IMR-90 (cell line): Measurements from ENCODE around the gene PTGES3. TPM values are rescaled to one million over a fixed set of nuclear protein-coding genes. Genes with fewer than 3 reads are reported as not detected.

ENCODE experiments used
- ATAC-seq: fragments of 200-7000 bp; cut with Tn5 transposase; 2 replicates; pipeline ENCODE4 v1.9.1; 2020; ENCODE audit warnings: low read depth, mild to moderate bottlenecking, moderate library complexity
- BruUV-seq: library from RNA; stranded (reverse); fragments of 400-500 nt; replicated peaks from 2 replicates; lab custom pipeline; 2021; lab: Mats Ljungman, UMichigan
- CTCF ChIA-PET: fragments of 300-600 bp; formaldehyde crosslinking; extraction: SDS; loops from one replicate; lab custom pipeline; 2021; ENCODE audit warnings: antibody characterized with exemption; lab: Yijun Ruan, JAX
- POLR2A ChIA-PET: fragments of 300-600 bp; sonication (Branson Sonifier 250); formaldehyde crosslinking; loops from one replicate; lab custom pipeline; 2022; ENCODE audit warnings: antibody characterized with exemption; ENCODE audit not compliant: unreplicated experiment; lab: Charles Lee
- DNase-seq: peaks from one replicate; pipeline ENCODE4 v3.0.0; 2013
- H2AFZ ChIP-seq: replicated peaks from 2 replicates; pipeline ENCODE3; 2013; ENCODE audit warnings: low read length, mild to moderate bottlenecking; ENCODE audit not compliant: poor library complexity
- H2AK5ac ChIP-seq: 2 replicates; pipeline ENCODE4 v1.6.1; 2013; ENCODE audit warnings: low read depth, low read length, inconsistent platforms
- H2AK9ac ChIP-seq: replicated peaks from 2 replicates; pipeline ENCODE3; 2013; ENCODE audit warnings: mild to moderate bottlenecking, low read depth, low read length, moderate library complexity; ENCODE audit not compliant: poor library complexity
- H2BK120ac ChIP-seq: 2 replicates; pipeline ENCODE4 v1.6.1; 2013; ENCODE audit warnings: low read depth, low read length, inconsistent platforms
- H2BK15ac ChIP-seq: 3 replicates; pipeline ENCODE4 v1.6.1; 2013; ENCODE audit warnings: low read depth, low read length, inconsistent platforms
- H2BK20ac ChIP-seq: 2 replicates; pipeline ENCODE4 v1.6.1; 2013; ENCODE audit warnings: low read depth, mild to moderate bottlenecking, inconsistent platforms, low read length, moderate library complexity
- H2BK5ac ChIP-seq: 2 replicates; pipeline ENCODE4 v1.6.1; 2013; ENCODE audit warnings: mild to moderate bottlenecking, low read depth, low read length, inconsistent platforms; ENCODE audit not compliant: poor library complexity, severe bottlenecking
- H3K14ac ChIP-seq: replicated peaks from 2 replicates; pipeline ENCODE4 v1.6.1; 2013; ENCODE audit warnings: low read depth, low read length, inconsistent platforms
- H3K18ac ChIP-seq: 2 replicates; pipeline ENCODE4 v1.6.1; 2013; ENCODE audit warnings: low read depth, low read length, control low read depth
- H3K23ac ChIP-seq: 2 replicates; pipeline ENCODE4 v1.6.1; 2013; ENCODE audit warnings: low read depth, low read length, inconsistent platforms
- H3K27ac ChIP-seq: 2 replicates; pipeline ENCODE4 v1.5.1; 2013; ENCODE audit warnings: mild to moderate bottlenecking, control low read depth, low read length; ENCODE audit not compliant: insufficient read depth
- H3K27me3 ChIP-seq: 2 replicates; pipeline ENCODE4 v1.6.1; 2013; ENCODE audit warnings: low read length; ENCODE audit not compliant: control insufficient read depth, insufficient read depth
- H3K36me3 ChIP-seq: 2 replicates; pipeline ENCODE4 v1.6.1; 2013; ENCODE audit warnings: low read length, mixed read lengths; ENCODE audit not compliant: control insufficient read depth, insufficient read depth
- H3K4ac ChIP-seq: 2 replicates; pipeline ENCODE4 v1.6.1; 2013; ENCODE audit warnings: low read depth, low read length, inconsistent platforms
- H3K4me1 ChIP-seq: 2 replicates; pipeline ENCODE4 v1.6.1; 2013; ENCODE audit warnings: low read length, mixed read lengths; ENCODE audit not compliant: control insufficient read depth, insufficient read depth
- H3K4me2 ChIP-seq: 2 replicates; pipeline ENCODE4 v1.6.1; 2013; ENCODE audit warnings: low read depth, mild to moderate bottlenecking, control low read depth, low read length, moderate library complexity
- H3K4me3 ChIP-seq: 2 replicates; pipeline ENCODE4 v1.5.1; 2013; ENCODE audit warnings: low read depth, mild to moderate bottlenecking, control low read depth, low read length, moderate library complexity; ENCODE audit not compliant: insufficient read depth
- H3K56ac ChIP-seq: 2 replicates; pipeline ENCODE4 v1.6.1; 2013; ENCODE audit warnings: low read length, inconsistent platforms; ENCODE audit not compliant: insufficient read depth; ENCODE audit errors: extremely low read depth
- H3K79me1 ChIP-seq, 2 experiments: 2 replicates each; pipeline ENCODE4 v1.6.1; 2013; ENCODE audit warnings: low read length in 2 of 2, inconsistent platforms in 1 of 2, low read depth in 1 of 2
- H3K9ac ChIP-seq: 2 replicates; pipeline ENCODE4 v1.6.1; 2013; ENCODE audit warnings: low read depth, low read length, control low read depth
- H3K9me1 ChIP-seq: 2 replicates; pipeline ENCODE4 v1.6.1; 2013; ENCODE audit warnings: low read length, inconsistent platforms; ENCODE audit not compliant: insufficient read depth
- H3K9me3 ChIP-seq: 2 replicates; pipeline ENCODE4 v1.6.1; 2013; ENCODE audit warnings: low read length; ENCODE audit not compliant: control insufficient read depth, insufficient read depth
- H4K20me1 ChIP-seq: 2 replicates; pipeline ENCODE4 v1.6.1; 2013; ENCODE audit warnings: low read length, inconsistent platforms; ENCODE audit not compliant: insufficient read depth
- H4K5ac ChIP-seq: 2 replicates; pipeline ENCODE4 v1.6.1; 2013; ENCODE audit warnings: mild to moderate bottlenecking, low read depth, low read length, control low read depth
- H4K8ac ChIP-seq, 2 experiments: 2 replicates each; pipeline ENCODE4 v1.6.1; 2013; ENCODE audit warnings: low read depth in 2 of 2, low read length in 2 of 2, control low read depth in 1 of 2, inconsistent platforms in 1 of 2
- H4K91ac ChIP-seq: 2 replicates; pipeline ENCODE4 v1.6.1; 2013; ENCODE audit warnings: low read depth, low read length, inconsistent platforms; ENCODE audit not compliant: insufficient read depth
- BHLHE40 ChIP-seq: fragments of 150-350 bp; IDR thresholded peaks from 2 replicates; pipeline ENCODE4 v1.6.1; 2016; ENCODE audit warnings: mild to moderate bottlenecking, low read depth, low read length
- CEBPB ChIP-seq: IDR thresholded peaks from 2 replicates; pipeline ENCODE4 v1.6.1; 2012; ENCODE audit warnings: low read depth, low read length, improper control_type of control experiment
- CHD1 ChIP-seq: IDR thresholded peaks from 2 replicates; pipeline ENCODE4 v1.6.1; 2012; ENCODE audit warnings: low read depth, low read length, improper control_type of control experiment
- FOS ChIP-seq: fragments of 150-350 bp; IDR thresholded peaks from 2 replicates; pipeline ENCODE4 v1.6.1; 2016; ENCODE audit warnings: low read depth, low read length
- MAFK ChIP-seq: IDR thresholded peaks from 2 replicates; pipeline ENCODE4 v1.6.1; 2012; ENCODE audit warnings: low read depth, low read length, improper control_type of control experiment
- MAZ ChIP-seq: IDR thresholded peaks from 2 replicates; pipeline ENCODE4 v1.6.1; 2012; ENCODE audit warnings: low read depth, mild to moderate bottlenecking, low read length, improper control_type of control experiment, moderate library complexity, borderline replicate concordance
- MXI1 ChIP-seq: IDR thresholded peaks from 2 replicates; pipeline ENCODE4 v1.6.1; 2012; ENCODE audit warnings: low read depth, mild to moderate bottlenecking, low read length, moderate library complexity, borderline replicate concordance
- NFE2L2 ChIP-seq: fragments of 150-350 bp; IDR thresholded peaks from 2 replicates; pipeline ENCODE4 v1.6.1; 2016; ENCODE audit warnings: low read depth, mild to moderate bottlenecking, low read length
- POLR2A ChIP-seq: IDR thresholded peaks from 2 replicates; pipeline ENCODE4 v1.6.1; 2012; ENCODE audit warnings: mild to moderate bottlenecking, low read depth, low read length
- RAD21 ChIP-seq: IDR thresholded peaks from 2 replicates; pipeline ENCODE4 v1.6.1; 2012; ENCODE audit warnings: low read length, improper control_type of control experiment
- RCOR1 ChIP-seq: IDR thresholded peaks from 2 replicates; pipeline ENCODE4 v1.6.1; 2012; ENCODE audit warnings: mild to moderate bottlenecking, low read length, improper control_type of control experiment; ENCODE audit not compliant: insufficient replicate concordance
- RFX5 ChIP-seq: IDR thresholded peaks from 2 replicates; pipeline ENCODE4 v1.8.0; 2012; ENCODE audit warnings: low read depth, mild to moderate bottlenecking, low read length, moderate library complexity
- SMC3 ChIP-seq: fragments of 150-350 bp; IDR thresholded peaks from 2 replicates; pipeline ENCODE4 v1.6.1; 2016; ENCODE audit warnings: low read depth, mild to moderate bottlenecking, antibody characterized with exemption, low read length, moderate library complexity
- WGBS, 2 experiments: methylation state at CpG; one replicate each; pipeline versions ENCODE4 v1.1.5 to v1.1.7; 2013; ENCODE audit warnings: missing lambda C conversion rate in 2 of 2; ENCODE audit not compliant: insufficient read length in 1 of 2; ENCODE audit errors: extremely low coverage in 2 of 2; 5-methylcytosine and 5-hydroxymethylcytosine counted together
- dilution Hi-C: fragments of 300-500 bp; cut with HindIII; formaldehyde crosslinking; loops from one replicate; pipeline ENCODE4 v1.14.3; 2018; ENCODE audit warnings: low sequenced_read_pairs; ENCODE audit not compliant: unreplicated experiment
- in situ Hi-C: fragments of 300-500 bp; cut with MboI; formaldehyde crosslinking; loops from 3 replicates; pipeline ENCODE4 v1.14.3; 2019; ENCODE audit warnings: low sequenced_read_pairs, inconsistent platforms, mixed read lengths
- intact Hi-C: fragments of 100-400 bp; cut with micrococcal nuclease; formaldehyde crosslinking; loops from 2 replicates; pipeline ENCODE4 v1.10.0; 2022
- polyA plus RNA-seq, 3 experiments: library from polyadenylated mRNA; depleted of rRNA; stranded (reverse); fragments of >200 nt; gene quantifications; 2 replicates each; pipeline ENCODE4 v1.2.3, GENCODE V29; 2012; ENCODE audit warnings: low replicate concordance in 1 of 3
- total RNA-seq: library from RNA; depleted of rRNA; stranded (reverse); fragments of >200 nt; gene quantifications from 2 replicates; pipeline ENCODE4 v1.2.3, GENCODE V29; 2012
- TF ChIP-seq, protein P1 (sequence below): conservative IDR thresholded peaks from 2 replicates; pipeline ENCODE4 v1.5.1; 2012; ENCODE audit warnings: mild to moderate bottlenecking, low read depth, low read length, improper control_type of control experiment
- TF ChIP-seq, protein P2 (sequence below): fragments of 150-350 bp; IDR thresholded peaks from 2 replicates; pipeline ENCODE4 v1.6.1; 2016; ENCODE audit warnings: low read depth, mild to moderate bottlenecking, low read length, moderate library complexity, borderline replicate concordance
- TF ChIP-seq, protein P3 (sequence below): fragments of 150-350 bp; IDR thresholded peaks from 2 replicates; pipeline ENCODE4 v1.6.1; 2017; ENCODE audit warnings: mild to moderate bottlenecking, antibody characterized with exemption, low read length, low read depth

The PTGES3 gene
- total and polyA plus RNA-seq, 2 of the 4 experiments (the other 2 are of a cell fraction): 42.7 to 73.2 TPM

DNA sequence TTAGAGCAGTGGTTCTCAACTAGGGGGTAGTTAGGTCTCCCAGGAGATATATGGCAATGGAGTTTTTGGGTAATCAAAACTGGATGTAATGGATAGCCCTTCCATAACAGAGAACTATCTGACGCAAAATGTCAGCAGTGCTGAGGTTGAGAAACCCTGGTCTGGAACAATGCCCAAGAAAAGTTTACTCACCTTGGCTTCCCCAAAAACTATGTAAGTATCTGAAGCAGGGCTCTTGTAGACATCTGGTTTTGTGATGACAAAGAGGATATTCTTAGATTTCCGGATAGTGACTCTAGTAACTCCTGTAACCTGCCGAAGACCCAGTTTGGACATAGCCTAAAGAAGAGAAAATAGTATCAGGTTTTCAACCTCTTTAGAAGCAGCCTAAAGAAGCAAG is 25.3 kb upstream of the PTGES3 start:
- in situ Hi-C loops: no loop called here
- no TSS peak for BruUV-seq
- CTCF ChIA-PET: no interaction called here

More for the DNA sequence above, 25.3 kb upstream of the PTGES3 start:
- H3K9me1 ChIP-seq: peaks cover 17% of the 10 kb centered on the region
- H3K4me3 ChIP-seq: no peak overlapping the region
- TF ChIP-seq, protein P1, sequence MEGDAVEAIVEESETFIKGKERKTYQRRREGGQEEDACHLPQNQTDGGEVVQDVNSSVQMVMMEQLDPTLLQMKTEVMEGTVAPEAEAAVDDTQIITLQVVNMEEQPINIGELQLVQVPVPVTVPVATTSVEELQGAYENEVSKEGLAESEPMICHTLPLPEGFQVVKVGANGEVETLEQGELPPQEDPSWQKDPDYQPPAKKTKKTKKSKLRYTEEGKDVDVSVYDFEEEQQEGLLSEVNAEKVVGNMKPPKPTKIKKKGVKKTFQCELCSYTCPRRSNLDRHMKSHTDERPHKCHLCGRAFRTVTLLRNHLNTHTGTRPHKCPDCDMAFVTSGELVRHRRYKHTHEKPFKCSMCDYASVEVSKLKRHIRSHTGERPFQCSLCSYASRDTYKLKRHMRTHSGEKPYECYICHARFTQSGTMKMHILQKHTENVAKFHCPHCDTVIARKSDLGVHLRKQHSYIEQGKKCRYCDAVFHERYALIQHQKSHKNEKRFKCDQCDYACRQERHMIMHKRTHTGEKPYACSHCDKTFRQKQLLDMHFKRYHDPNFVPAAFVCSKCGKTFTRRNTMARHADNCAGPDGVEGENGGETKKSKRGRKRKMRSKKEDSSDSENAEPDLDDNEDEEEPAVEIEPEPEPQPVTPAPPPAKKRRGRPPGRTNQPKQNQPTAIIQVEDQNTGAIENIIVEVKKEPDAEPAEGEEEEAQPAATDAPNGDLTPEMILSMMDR: no peak
- TF ChIP-seq, protein P2, sequence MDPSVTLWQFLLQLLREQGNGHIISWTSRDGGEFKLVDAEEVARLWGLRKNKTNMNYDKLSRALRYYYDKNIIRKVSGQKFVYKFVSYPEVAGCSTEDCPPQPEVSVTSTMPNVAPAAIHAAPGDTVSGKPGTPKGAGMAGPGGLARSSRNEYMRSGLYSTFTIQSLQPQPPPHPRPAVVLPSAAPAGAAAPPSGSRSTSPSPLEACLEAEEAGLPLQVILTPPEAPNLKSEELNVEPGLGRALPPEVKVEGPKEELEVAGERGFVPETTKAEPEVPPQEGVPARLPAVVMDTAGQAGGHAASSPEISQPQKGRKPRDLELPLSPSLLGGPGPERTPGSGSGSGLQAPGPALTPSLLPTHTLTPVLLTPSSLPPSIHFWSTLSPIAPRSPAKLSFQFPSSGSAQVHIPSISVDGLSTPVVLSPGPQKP: no peak
- no peak for TF ChIP-seq RAD21
- TF ChIP-seq RCOR1: no peak
- TF ChIP-seq RFX5: no peak
- TF ChIP-seq FOS: no peak
- no peak for TF ChIP-seq BHLHE40
- no peak for TF ChIP-seq MAZ
- TF ChIP-seq MXI1: no peak
- TF ChIP-seq, protein P3, sequence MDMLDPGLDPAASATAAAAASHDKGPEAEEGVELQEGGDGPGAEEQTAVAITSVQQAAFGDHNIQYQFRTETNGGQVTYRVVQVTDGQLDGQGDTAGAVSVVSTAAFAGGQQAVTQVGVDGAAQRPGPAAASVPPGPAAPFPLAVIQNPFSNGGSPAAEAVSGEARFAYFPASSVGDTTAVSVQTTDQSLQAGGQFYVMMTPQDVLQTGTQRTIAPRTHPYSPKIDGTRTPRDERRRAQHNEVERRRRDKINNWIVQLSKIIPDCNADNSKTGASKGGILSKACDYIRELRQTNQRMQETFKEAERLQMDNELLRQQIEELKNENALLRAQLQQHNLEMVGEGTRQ: no peak
- no peak for TF ChIP-seq CHD1
- TF ChIP-seq MAFK: no peak
- no peak for TF ChIP-seq CEBPB
- no peak for TF ChIP-seq NFE2L2
- no peak for TF ChIP-seq POLR2A
- no peak for TF ChIP-seq SMC3
- no peak overlapping the region for H2AK9ac ChIP-seq
- H3K27me3 ChIP-seq: no peaks in the 10 kb centered on the region
- no peaks in the 10 kb centered on the region for H3K9me3 ChIP-seq
- no peak overlapping the region for H3K23ac ChIP-seq
- no peak overlapping the region for H4K91ac ChIP-seq
- POLR2A ChIA-PET: no interaction called here
- peaks cover 38% of the 10 kb centered on the region for H3K36me3 ChIP-seq
- no peak overlapping the region for H3K4ac ChIP-seq
- no peak overlapping the region for H3K14ac ChIP-seq
- no peak overlapping the region for H2BK120ac ChIP-seq
- H4K20me1 ChIP-seq: peaks cover 44% of the 10 kb centered on the region
- H4K8ac ChIP-seq: no peak overlapping the region
- no peak overlapping the region for H2AFZ ChIP-seq
- no peak overlapping the region for H4K5ac ChIP-seq
- H3K9ac ChIP-seq: no peak overlapping the region
- no peak overlapping the region for H3K4me2 ChIP-seq
- no peak overlapping the region for H2AK5ac ChIP-seq
- intact Hi-C loops (no loop called here), dilution Hi-C loops (no loop called here)
- DNase-seq (no peak), ATAC-seq (no peak)
- H2BK5ac ChIP-seq: no peak overlapping the region
- H2BK15ac ChIP-seq: no peak overlapping the region
- peaks cover 13 to 42% of the 10 kb centered on the region in 2 experiments; a peak in 3 of 4 replicates for H3K79me1 ChIP-seq
- WGBS, 2 experiments: no CpG with 5 or more reads among the region's 3 CpGs
- H3K27ac ChIP-seq: no peak overlapping the region
- H3K18ac ChIP-seq: no peak overlapping the region
- H2BK20ac ChIP-seq: no peak overlapping the region
- peaks cover 10% of the 10 kb centered on the region for H3K4me1 ChIP-seq
- H3K56ac ChIP-seq: no peak overlapping the region
